SK-N-SH (cell line): ENCODE data around the gene AFMID.

ENCODE experiments used
- CTCF ChIP-seq: fragments of 200-600 bp; sonication (generic); IDR thresholded peaks from 2 replicates; pipeline ENCODE4 v1.6.1; 2017; ENCODE audit warnings: antibody characterized with exemption, mild to moderate bottlenecking, moderate library complexity
- EZH2phosphoT487 ChIP-seq: fragments of 200-600 bp; sonication (generic); IDR thresholded peaks from 2 replicates; pipeline ENCODE4 v1.6.1; 2017; ENCODE audit warnings: low read depth, mixed run types, mild to moderate bottlenecking, antibody characterized with exemption, moderate library complexity, borderline replicate concordance
- JUND ChIP-seq: IDR thresholded peaks from 2 replicates; pipeline ENCODE4 v1.4.0; 2012
- POLR2AphosphoS5 ChIP-seq: IDR thresholded peaks from 2 replicates; pipeline ENCODE4 v1.6.1; 2012; ENCODE audit warnings: low read depth, low read length
- RFX5 ChIP-seq: IDR thresholded peaks from 2 replicates; pipeline ENCODE4 v1.6.1; 2012; ENCODE audit warnings: mild to moderate bottlenecking, improper control_type of control experiment, low read length
- SIN3A ChIP-seq: IDR thresholded peaks from 2 replicates; pipeline ENCODE4 v1.6.1; 2012; ENCODE audit warnings: low read depth, mild to moderate bottlenecking, low read length, moderate library complexity, borderline replicate concordance
- YY1 ChIP-seq: IDR thresholded peaks from 2 replicates; pipeline ENCODE4 v1.4.0; 2012; ENCODE audit warnings: low read depth, mild to moderate bottlenecking

GRCh38 chr17:78200451-78200850, 13.3 kb downstream of the AFMID start:
- TF ChIP-seq CTCF (no peak), JUND (no peak), YY1 (no peak), RFX5 (no peak), EZH2phosphoT487 (no peak), POLR2AphosphoS5 (no peak), SIN3A (no peak)
